Heart right ventricle (tissue), 16 donors: ENCODE results near the gene FMO5. TPM values are rescaled to one million over a fixed set of nuclear protein-coding genes. Genes with fewer than 3 reads are reported as not detected.
A peak's percentile ranks its signal among the peaks of the same experiment; 100 is the strongest.

ENCODE experiments used
- ATAC-seq, 8 donors: fragments of 200-7000 bp; cut with Tn5 transposase; one replicate each; pipeline ENCODE4 v1.9.1; 2020; ENCODE audit warnings: mild to moderate bottlenecking in 8 of 8, moderate library complexity in 8 of 8, moderate number of reproducible peaks in 1 of 8
- DNase-seq, 2 donors: peaks; one replicate each; pipeline ENCODE4 v3.0.0-alpha.2; 2020
- H3K27ac ChIP-seq, 10 donors: fragments of 200-600 bp; sonication (generic) in 2 of 10; one replicate each; pipeline versions ENCODE4 v1.5.0 to v1.8.0; 2020 to 2022; ENCODE audit warnings: mild to moderate bottlenecking in 3 of 10
- H3K27me3 ChIP-seq, 7 donors: fragments of 200-600 bp; one replicate each; pipeline ENCODE4 v1.8.0; 2021 to 2022; ENCODE audit warnings: mild to moderate bottlenecking in 2 of 7
- H3K36me3 ChIP-seq, 9 donors: fragments of 200-600 bp; sonication (generic) in 1 of 9; one replicate each; pipeline versions ENCODE4 v1.5.0 to v1.8.0; 2020 to 2022; ENCODE audit warnings: mild to moderate bottlenecking in 2 of 9
- H3K4me1 ChIP-seq, 9 donors: fragments of 200-600 bp; sonication (generic) in 1 of 9; one replicate each; pipeline versions ENCODE4 v1.5.0 to v1.8.0; 2020 to 2022; ENCODE audit warnings: mild to moderate bottlenecking in 4 of 9
- H3K4me3 ChIP-seq, 10 donors: fragments of 200-600 bp; sonication (generic) in 2 of 10; one replicate each; pipeline versions ENCODE4 v1.5.0 to v1.8.0; 2020 to 2022; ENCODE audit warnings: mild to moderate bottlenecking in 7 of 10, moderate library complexity in 2 of 10
- H3K9me3 ChIP-seq, 11 donors: fragments of 200-600 bp in 10 of 11; sonication (generic) in 2 of 11; one replicate each; pipeline versions ENCODE4 v1.5.0 to v1.8.0; 2013 to 2022; ENCODE audit warnings: mild to moderate bottlenecking in 2 of 11, control low read depth in 1 of 11, moderate library complexity in 1 of 11
- WGBS, 2 donors: extraction: QIAGEN DNeasy Blood & Tissue Kit; methylation state at CpG; one replicate each; pipeline ENCODE4 v1.1.7; 2013; ENCODE audit warnings: inconsistent platforms in 1 of 2; 5-methylcytosine and 5-hydroxymethylcytosine counted together
- intact Hi-C, 10 donors: fragments of 100-400 bp; cut with DNase I; formaldehyde crosslinking; loops; one replicate each; pipeline versions ENCODE4 v1.11.1 to v1.14.2; 2022
- polyA plus RNA-seq, 2 donors: library from polyadenylated mRNA; stranded (reverse); fragments of 200-250 nt; gene quantifications; one replicate each; pipeline ENCODE4 v1.2.3, GENCODE V29; 2013
- total RNA-seq, 10 donors: library from RNA; stranded (reverse); fragmentation: NEBNext Ultra II Directional in 3 of 10; extraction: Animal tissue kit (Norgen Biotek cat#: 25700) in 3 of 10; gene quantifications; one replicate each; pipeline versions ENCODE4 v1.2.1 to v1.2.4, GENCODE V29; 2021 to 2023
- TF ChIP-seq, protein P1 (sequence below), 9 donors: fragments of 200-600 bp; sonication (generic) in 2 of 9; IDR thresholded peaks; one replicate each; pipeline versions ENCODE4 v1.5.0 to v1.8.0; 2021 to 2022; ENCODE audit warnings: antibody characterized with exemption in 9 of 9, mild to moderate bottlenecking in 5 of 9, moderate library complexity in 1 of 9
- donor health status: Arrhythmogenic right ventricular cardiomyopathy.
- donor health status: ischemic (EF 13 %, LVEDD 7.1; RV severe dilation, severe dysfunction).
- donor health status: healthy with polysubstance abuse.
- donor health status: DM: no; HTN: yes; CAD: no.
- donor health status: DM: no; HTN: no; CAD: no.
- donor health status: ischemic (EF 25% LVEDD 6.9; RV normal size, moderate dysfunction).
- donor health status: ischemic (EF 25% LVEDD 5.7; RV mildly dilated, moderate dysfunction).
- donor health status: healthy.
- donor health status: DM: yes; HTN: yes; CAD: no.
- donor health status: Ischemic cardiomyopathy.
- donor health status: ischemic (EF 35%, LVEDD 5.7; RV mildly dilated, moderate dysfunction).
- donor health status: nonischemic (EF 11% LVEDD 7.7; RV severe dilation, severe dysfunction).
- donor health status: DM: yes; HTN: yes; CAD: no.
- donor health status: PGD.
- donor health status: ischemic (EF 29% LVEDD 5.4; RV normal size, mild dysfunction).
- donor health status: nonischemic (EF 23%, LVEDD 6.1; RV moderate dilation, normal function).

FMO5 gene
- total and polyA plus RNA-seq, 12 donors, result 0.20 to 21.7 (median 0.78) TPM

DNA sequence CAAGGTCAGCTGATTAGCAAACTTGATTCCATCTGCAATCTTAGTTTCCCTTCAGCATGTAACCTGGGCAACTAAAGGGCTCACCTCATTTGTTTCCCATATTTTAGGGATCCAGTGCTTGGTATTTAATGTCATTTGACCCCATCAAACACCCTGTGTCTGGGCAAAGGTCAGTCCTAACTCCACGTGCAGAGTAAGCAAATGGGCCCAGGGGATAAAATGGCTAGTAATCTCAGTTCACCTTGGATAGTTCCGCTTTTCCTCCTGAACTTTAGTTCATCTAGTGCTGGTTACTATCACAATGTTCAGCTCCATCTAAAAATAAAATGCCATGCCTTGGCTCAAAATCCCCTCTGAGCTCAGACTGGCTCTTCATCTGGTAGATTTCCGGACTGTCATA is 72.4 kb downstream of the FMO5 start:
- H3K4me3 ChIP-seq, result no peak overlapping the region
- H3K9me3 ChIP-seq, result no peaks in the 10 kb centered on the region
- DNase-seq, result no peak
- intact Hi-C loops, result no loop called here
- no peaks in the 10 kb centered on the region for H3K27me3 ChIP-seq
- TF ChIP-seq, protein P1, sequence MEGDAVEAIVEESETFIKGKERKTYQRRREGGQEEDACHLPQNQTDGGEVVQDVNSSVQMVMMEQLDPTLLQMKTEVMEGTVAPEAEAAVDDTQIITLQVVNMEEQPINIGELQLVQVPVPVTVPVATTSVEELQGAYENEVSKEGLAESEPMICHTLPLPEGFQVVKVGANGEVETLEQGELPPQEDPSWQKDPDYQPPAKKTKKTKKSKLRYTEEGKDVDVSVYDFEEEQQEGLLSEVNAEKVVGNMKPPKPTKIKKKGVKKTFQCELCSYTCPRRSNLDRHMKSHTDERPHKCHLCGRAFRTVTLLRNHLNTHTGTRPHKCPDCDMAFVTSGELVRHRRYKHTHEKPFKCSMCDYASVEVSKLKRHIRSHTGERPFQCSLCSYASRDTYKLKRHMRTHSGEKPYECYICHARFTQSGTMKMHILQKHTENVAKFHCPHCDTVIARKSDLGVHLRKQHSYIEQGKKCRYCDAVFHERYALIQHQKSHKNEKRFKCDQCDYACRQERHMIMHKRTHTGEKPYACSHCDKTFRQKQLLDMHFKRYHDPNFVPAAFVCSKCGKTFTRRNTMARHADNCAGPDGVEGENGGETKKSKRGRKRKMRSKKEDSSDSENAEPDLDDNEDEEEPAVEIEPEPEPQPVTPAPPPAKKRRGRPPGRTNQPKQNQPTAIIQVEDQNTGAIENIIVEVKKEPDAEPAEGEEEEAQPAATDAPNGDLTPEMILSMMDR (IDR thresholded peaks at IDR 0.05), result no peak
- H3K36me3 ChIP-seq, result peaks cover 0 to 46% (median 5%) of the 10 kb centered on the region in 9 donors
- H3K27ac ChIP-seq, result no peak overlapping the region
- peak in 1 of 8 donors; percentile 27 for ATAC-seq
- H3K4me1 ChIP-seq, result peaks cover 0 to 7% (median 0%) of the 10 kb centered on the region in 9 donors
- 75 to 76% methylated on average over 3 of the region's 3 CpGs for WGBS, 2 donors

DNA sequence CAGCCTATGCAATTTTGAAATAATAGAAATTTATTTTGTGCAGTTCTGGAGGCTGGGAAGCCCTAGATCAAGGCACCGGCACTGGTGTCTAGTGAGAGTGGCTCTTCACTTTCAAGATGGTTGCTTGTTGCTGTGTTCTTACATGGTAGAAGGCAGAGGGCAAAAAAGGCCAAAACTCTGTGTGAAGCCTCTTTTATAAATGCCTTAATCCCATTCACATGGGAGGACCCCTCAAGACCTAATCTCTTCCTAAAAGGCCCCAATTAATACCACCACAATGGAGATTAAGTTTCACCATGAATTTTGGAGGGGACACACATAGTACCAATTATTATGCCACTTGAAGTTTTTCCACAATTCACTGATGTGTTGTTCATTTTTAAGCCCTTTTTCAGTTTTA is 73.9 kb downstream of the FMO5 start:
- Histone ChIP-seq H3K9me3 (no peaks in the 10 kb centered on the region), H3K27me3 (no peaks in the 10 kb centered on the region), H3K4me3 (no peak overlapping the region), H3K36me3 (peaks cover 0 to 32% (median 3%) of the 10 kb centered on the region in 9 donors), H3K27ac (no peak overlapping the region), H3K4me1 (peaks cover 0 to 7% (median 0%) of the 10 kb centered on the region in 9 donors)
- ATAC-seq, result no peak
- TF ChIP-seq, protein P1 (IDR thresholded peaks at IDR 0.05), result no peak
- 96% methylated on average over 1 of the region's 1 CpG for WGBS, 2 donors
- intact Hi-C loops, result no loop called here
- DNase-seq, result no peak

DNA sequence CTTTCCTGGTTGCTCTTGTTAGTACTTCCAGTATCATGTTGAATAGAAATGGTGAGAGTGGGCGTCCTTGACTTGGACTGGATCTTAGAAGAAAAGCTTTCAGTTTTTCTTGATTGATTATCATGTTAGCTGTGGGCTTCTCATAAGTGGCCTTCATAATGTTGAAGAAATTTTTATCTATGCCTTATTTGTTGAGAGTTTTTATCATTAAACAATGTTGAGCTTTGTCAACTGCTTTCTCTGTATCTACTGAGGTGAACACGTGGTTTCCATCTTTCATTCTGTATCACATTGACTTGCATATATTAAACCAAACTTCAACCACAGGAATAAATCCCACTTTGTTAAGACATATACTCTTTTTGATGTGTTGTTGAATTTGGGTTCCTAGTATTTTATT is 82.3 kb downstream of the FMO5 start:
- intact Hi-C loops, result no loop called here
- DNase-seq (no peak), ATAC-seq (no peak)
- TF ChIP-seq, protein P1 (IDR thresholded peaks at IDR 0.05), result no peak
- H3K4me1 ChIP-seq, result no peaks in the 10 kb centered on the region
- H3K9me3 ChIP-seq, result peaks cover 0 to 7% (median 0%) of the 10 kb centered on the region in 11 donors
- WGBS, 2 donors, result 81 to 82% methylated on average over 2 of the region's 2 CpGs
- peaks cover 0 to 9% (median 0%) of the 10 kb centered on the region in 7 donors for H3K27me3 ChIP-seq
- no peaks in the 10 kb centered on the region for H3K36me3 ChIP-seq
- no peak overlapping the region for H3K4me3 ChIP-seq
- H3K27ac ChIP-seq, result no peak overlapping the region

Other genes starting within 250 kb of the FMO5 start
- gene PRKAB2, start 52.9 kb downstream of the FMO5 start, total RNA-seq, result 10 to 100 TPM; 23.2 to 40.2 (median 34.9) TPM
- gene PRKAB2, start 52.9 kb downstream of the FMO5 start, polyA plus RNA-seq, result 10 to 100 TPM in 1 of 2 donors, 1 to 10 TPM in 1; 9.1 to 10.5 TPM
- 10 to 100 TPM in 2 of 10 donors, 1 to 10 TPM in 8; 6.0 to 12.9 (median 7.9) TPM for gene CHD1L, start 17.3 kb upstream of the FMO5 start, total RNA-seq
- 10 to 100 TPM in 1 of 2 donors, 1 to 10 TPM in 1; 6.8 to 11.2 TPM for gene CHD1L, start 17.3 kb upstream of the FMO5 start, polyA plus RNA-seq